Stimulated activated memory B cell treated with anti-CD40 and anti-IgM and Interleukin-4, amounts not matched to agents 10 μg/mL and 1 μg/mL and 100 μg/mL, for 72 hours (primary cell): ENCODE data around the gene TBATA.
"Not testable (repeated sequence)": the region's sequence is repeated elsewhere in the genome, so short reads cannot be mapped to it uniquely, and the experiment has no call there.

Experiments
- ATAC-seq: fragments of 150-1000 bp; cut with Tn5 transposase; 2 replicates; pipeline ENCODE4 v1.10.0; 2021
- H3K27ac Mint-ChIP-seq: one replicate; pipeline ENCODE4 v1.8.0; 2022; ENCODE audit warnings: mild to moderate bottlenecking, mixed read lengths
- H3K27me3 Mint-ChIP-seq: one replicate; pipeline ENCODE4 v1.8.0; 2022; ENCODE audit warnings: mixed read lengths
- H3K36me3 Mint-ChIP-seq: one replicate; pipeline ENCODE4 v1.8.0; 2022; ENCODE audit warnings: mixed read lengths
- H3K4me1 Mint-ChIP-seq: one replicate; pipeline ENCODE4 v1.8.0; 2022; ENCODE audit warnings: mixed read lengths
- H3K4me3 Mint-ChIP-seq: one replicate; pipeline ENCODE4 v1.8.0; 2022; ENCODE audit warnings: mild to moderate bottlenecking, moderate library complexity, mixed read lengths
- H3K9me3 Mint-ChIP-seq: one replicate; pipeline ENCODE4 v1.8.0; 2022; ENCODE audit warnings: mixed read lengths

Gene TBATA

GRCh38 chr10:70777063-70777875 lies 7.9 kb downstream of the TBATA start:
- Mint-ChIP-seq H3K36me3 (no peaks in the 10 kb centered on the region), H3K27me3 (peaks cover 9% of the 10 kb centered on the region), H3K27ac (no peak overlapping the region), H3K4me3 (no peak overlapping the region), H3K4me1 (no peaks in the 10 kb centered on the region), H3K9me3 (no peaks in the 10 kb centered on the region)
- ATAC-seq: no peak

- Mint-ChIP-seq H3K4me1 (no peaks in the 10 kb centered on the region), H3K4me3 (no peak overlapping the region), H3K36me3 (no peaks in the 10 kb centered on the region), H3K9me3 (no peaks in the 10 kb centered on the region), H3K27me3 (peaks cover 9% of the 10 kb centered on the region), H3K27ac (no peak overlapping the region)
- ATAC-seq: no peak
Observed at GRCh38 chr10:70776455-70777005, 8.6 kb downstream of the TBATA start.

GRCh38 chr10:70775679-70776454 lies 9.3 kb downstream of the TBATA start:
- Mint-ChIP-seq H3K9me3 (no peaks in the 10 kb centered on the region), H3K4me3 (no peak overlapping the region), H3K27me3 (peaks cover 9% of the 10 kb centered on the region)

DNA sequence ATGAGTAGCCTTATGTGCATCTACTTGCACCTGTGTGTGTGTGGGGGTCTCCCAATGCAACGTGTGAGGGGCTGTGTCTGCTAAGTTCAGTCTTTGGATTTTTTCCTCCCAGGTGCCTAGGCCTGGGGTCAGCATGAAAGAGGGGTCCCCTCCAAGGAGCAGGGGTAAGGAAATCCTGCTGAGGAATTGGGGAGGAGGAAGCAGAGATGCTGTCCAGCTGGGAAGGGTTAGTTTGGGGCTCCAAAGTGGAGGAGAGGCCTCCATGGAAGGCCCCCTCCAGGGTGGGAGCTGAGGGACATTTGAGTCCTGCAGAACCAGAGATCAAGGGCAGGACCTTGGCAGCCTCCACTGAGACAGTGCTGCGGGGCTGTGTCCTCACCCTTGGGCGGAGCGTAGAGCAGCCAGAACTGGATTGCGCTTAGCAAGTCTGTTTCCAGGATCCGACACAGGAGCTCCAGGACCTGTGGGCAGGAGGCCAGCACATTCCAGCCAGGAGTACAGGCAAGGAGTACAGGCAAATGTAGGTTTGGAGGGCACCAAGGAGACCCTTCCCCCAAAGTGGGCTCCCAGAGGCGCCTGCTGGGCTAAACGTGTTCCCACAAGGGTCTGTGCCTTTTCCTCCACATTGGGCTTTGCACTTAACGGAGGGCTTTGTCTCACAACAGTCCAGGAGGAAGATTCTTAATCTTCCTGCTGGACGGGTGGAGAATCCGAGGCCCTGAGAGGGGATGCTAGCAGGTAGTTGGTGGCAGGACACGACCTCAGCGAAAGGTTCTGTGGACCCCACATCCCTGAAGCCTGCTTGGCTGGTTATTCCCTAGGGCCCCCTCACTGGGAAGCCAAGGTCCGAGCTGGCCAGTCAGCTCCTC lies 10.1 kb downstream of the TBATA start:
- no peaks in the 10 kb centered on the region for H3K36me3 Mint-ChIP-seq
- H3K4me1 Mint-ChIP-seq: no peaks in the 10 kb centered on the region
- H3K9me3 Mint-ChIP-seq: no peaks in the 10 kb centered on the region
- ATAC-seq: no peak
- no peak overlapping the region for H3K4me3 Mint-ChIP-seq
- H3K27me3 Mint-ChIP-seq: peaks cover 9% of the 10 kb centered on the region
- no peak overlapping the region for H3K27ac Mint-ChIP-seq

More at GRCh38 chr10:70775679-70776454, 9.3 kb downstream of the TBATA start:
- no peaks in the 10 kb centered on the region for H3K4me1 Mint-ChIP-seq
- no peaks in the 10 kb centered on the region for H3K36me3 Mint-ChIP-seq
- ATAC-seq: no peak
- H3K27ac Mint-ChIP-seq: no peak overlapping the region

GRCh38 chr10:70773965-70774809 lies 11.0 kb downstream of the TBATA start:
- no peaks in the 10 kb centered on the region for H3K36me3 Mint-ChIP-seq
- no peak overlapping the region for H3K27ac Mint-ChIP-seq
- peaks cover 9% of the 10 kb centered on the region for H3K27me3 Mint-ChIP-seq
- ATAC-seq: no peak
- H3K4me1 Mint-ChIP-seq: no peaks in the 10 kb centered on the region
- no peaks in the 10 kb centered on the region for H3K9me3 Mint-ChIP-seq
- no peak overlapping the region for H3K4me3 Mint-ChIP-seq

DNA sequence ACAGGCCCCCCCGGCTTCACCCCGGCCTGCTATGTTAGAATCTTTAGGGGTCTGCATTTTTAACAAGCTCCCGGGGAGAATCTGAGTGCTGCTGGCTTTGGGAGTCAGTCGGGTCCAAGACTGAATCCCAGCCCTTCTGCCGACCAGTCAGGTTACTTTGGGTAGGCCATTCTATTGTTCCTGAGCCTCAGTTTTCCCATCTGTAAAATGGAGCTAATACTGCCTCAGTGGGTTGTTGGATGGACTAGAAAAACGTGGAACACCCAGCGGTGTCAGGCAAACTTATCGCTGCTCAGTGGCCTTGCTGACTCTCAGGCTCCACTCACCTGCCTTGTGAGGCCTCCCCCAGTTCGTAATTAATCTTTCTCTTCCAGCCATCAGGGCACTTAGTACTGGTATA lies 11.7 kb downstream of the TBATA start:
- ATAC-seq: no peak
- Mint-ChIP-seq H3K36me3 (no peaks in the 10 kb centered on the region), H3K27me3 (peaks cover 9% of the 10 kb centered on the region), H3K27ac (no peak overlapping the region), H3K4me3 (no peak overlapping the region), H3K4me1 (no peaks in the 10 kb centered on the region), H3K9me3 (no peaks in the 10 kb centered on the region)

DNA sequence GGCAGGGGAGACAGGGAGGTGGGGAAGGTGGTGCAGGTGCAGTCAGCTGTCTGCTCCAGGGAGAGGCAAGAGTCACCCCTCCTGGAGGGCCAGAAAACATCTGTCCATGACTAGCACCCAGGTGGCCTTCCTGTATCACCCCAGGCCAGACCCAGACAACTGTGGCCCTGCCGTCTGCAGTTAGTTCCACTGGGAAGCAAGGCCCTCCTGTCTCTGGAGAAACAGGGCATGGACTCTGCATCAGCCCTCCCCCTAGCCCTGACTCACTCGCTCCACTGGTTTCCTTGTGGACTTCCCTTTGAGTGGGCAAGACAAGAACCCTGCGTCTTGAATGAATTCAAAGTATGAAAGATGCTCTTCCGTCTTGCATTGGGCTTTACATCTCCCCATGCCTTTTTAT lies 12.6 kb downstream of the TBATA start:
- no peak for ATAC-seq
- H3K27ac Mint-ChIP-seq: no peak overlapping the region
- no peaks in the 10 kb centered on the region for H3K36me3 Mint-ChIP-seq
- H3K27me3 Mint-ChIP-seq: peaks cover 13% of the 10 kb centered on the region
- no peaks in the 10 kb centered on the region for H3K4me1 Mint-ChIP-seq
- no peak overlapping the region for H3K4me3 Mint-ChIP-seq
- H3K9me3 Mint-ChIP-seq: no peaks in the 10 kb centered on the region

DNA sequence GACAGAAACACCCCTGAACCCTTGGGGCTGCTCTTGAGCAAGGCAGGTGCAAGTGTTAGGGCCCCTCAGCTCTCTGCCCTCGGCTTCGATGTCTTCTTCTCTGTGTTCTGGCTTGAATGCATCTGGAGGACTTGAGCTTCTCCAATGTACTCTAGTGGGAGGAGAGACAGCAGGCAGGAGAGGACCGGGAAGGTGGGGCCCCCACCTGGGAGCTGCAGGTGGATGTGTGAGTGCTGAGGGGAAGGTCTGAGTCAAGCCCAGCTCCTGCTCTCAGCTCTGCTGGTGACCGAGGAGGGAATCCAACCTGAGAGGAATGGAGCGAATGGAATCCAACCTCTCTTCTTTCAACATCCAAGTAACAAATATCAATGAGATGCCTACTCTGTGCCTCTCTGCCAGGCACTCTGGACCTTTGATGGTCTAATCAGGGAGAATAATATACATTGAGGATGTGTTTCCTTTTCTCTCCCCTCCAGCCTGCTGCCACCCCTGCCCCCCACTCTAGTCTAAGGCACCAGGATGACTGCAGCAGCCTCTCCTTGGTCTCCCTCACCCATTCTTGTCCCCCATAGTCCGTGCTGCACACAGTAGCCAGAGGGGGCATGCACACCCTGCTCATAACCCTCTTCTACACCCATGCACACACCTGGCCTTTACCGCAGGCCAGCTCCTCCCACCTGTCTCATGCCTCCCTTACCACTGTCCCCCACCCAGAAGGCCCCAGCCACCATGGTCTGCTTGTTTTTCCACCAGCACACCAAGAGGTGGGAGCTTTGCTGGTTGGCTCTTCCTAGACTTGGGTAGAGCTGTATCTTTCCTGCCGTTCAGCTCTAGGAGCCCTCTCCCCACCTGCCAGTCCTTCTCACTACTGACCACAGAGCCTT lies 13.6 kb downstream of the TBATA start:
- ATAC-seq: peak; percentile 14
- no peak overlapping the region for H3K4me3 Mint-ChIP-seq
- no peaks in the 10 kb centered on the region for H3K4me1 Mint-ChIP-seq
- H3K27me3 Mint-ChIP-seq: peaks cover 23% of the 10 kb centered on the region
- H3K9me3 Mint-ChIP-seq: peaks cover 5% of the 10 kb centered on the region
- H3K36me3 Mint-ChIP-seq: no peaks in the 10 kb centered on the region
- no peak overlapping the region for H3K27ac Mint-ChIP-seq

DNA sequence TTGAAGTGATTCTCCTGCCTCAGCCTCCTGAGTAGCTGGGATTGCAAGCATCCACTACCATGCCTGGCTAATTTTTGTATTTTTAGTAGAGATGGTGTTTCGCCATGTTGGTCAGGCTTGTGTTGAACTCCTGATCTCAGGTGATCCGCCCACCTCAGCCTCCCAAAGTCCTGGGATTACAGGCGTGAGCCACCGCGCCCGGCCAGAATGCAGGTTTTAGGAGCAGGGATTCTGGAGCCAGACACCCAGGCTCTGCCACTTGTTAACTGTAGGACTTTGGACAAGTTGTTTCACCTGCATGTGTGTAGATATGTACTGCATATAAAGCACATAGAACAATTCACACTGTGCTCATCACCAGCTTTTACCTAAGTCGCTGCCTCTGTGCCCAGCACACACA lies 14.7 kb downstream of the TBATA start:
- peaks cover 27% of the 10 kb centered on the region for H3K27me3 Mint-ChIP-seq
- not testable (repeated sequence) for H3K4me1 Mint-ChIP-seq, H3K36me3 Mint-ChIP-seq, H3K4me3 Mint-ChIP-seq, H3K9me3 Mint-ChIP-seq, ATAC-seq, H3K27ac Mint-ChIP-seq

- H3K9me3 Mint-ChIP-seq: peaks cover 12% of the 10 kb centered on the region
- ATAC-seq: no peak
- H3K27me3 Mint-ChIP-seq: peaks cover 26% of the 10 kb centered on the region
- no peak overlapping the region for H3K4me3 Mint-ChIP-seq
- no peaks in the 10 kb centered on the region for H3K4me1 Mint-ChIP-seq
- no peak overlapping the region for H3K27ac Mint-ChIP-seq
- H3K36me3 Mint-ChIP-seq: no peaks in the 10 kb centered on the region
Observed at GRCh38 chr10:70770001-70770400, 15.2 kb downstream of the TBATA start.

- no peaks in the 10 kb centered on the region for H3K36me3 Mint-ChIP-seq
- no peak for ATAC-seq
- H3K4me3 Mint-ChIP-seq: no peak overlapping the region
- H3K9me3 Mint-ChIP-seq: peaks cover 12% of the 10 kb centered on the region
- peaks cover 18% of the 10 kb centered on the region for H3K27me3 Mint-ChIP-seq
- H3K27ac Mint-ChIP-seq: no peak overlapping the region
- no peaks in the 10 kb centered on the region for H3K4me1 Mint-ChIP-seq
Observed at GRCh38 chr10:70769121-70769520, 16.1 kb downstream of the TBATA start.

DNA sequence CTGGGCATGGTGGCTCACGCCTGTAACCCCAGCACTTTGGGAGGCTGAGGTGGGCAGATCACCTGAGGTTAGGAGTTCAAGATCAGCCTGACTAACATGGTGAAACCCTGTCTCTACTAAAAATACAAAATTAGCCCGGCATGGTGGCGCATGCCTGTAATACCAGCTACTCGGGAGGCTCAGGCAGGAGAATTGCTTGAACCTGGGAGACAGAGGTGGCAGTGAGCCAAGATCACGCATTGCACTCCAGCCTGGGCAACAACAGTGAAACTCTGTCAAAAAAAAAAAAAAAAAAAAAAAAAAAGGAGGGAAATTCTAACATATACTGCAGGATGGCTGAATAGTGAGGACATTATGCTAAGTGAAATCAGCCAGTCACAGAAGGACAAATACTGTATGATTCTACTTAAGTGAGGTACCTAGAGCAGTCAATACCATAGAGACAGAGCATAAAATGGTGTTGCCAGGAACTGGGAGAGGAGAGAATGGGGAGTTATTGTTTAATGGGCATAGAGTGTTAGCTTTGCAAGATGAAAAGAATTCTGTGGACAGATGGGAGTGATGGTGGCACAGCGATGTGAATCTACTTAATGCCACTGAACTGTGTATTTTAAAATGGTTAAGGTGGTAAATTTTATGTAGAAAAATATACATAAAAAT lies 17.0 kb downstream of the TBATA start:
- H3K4me1 Mint-ChIP-seq, H3K36me3 Mint-ChIP-seq, H3K27ac Mint-ChIP-seq: not testable (repeated sequence)

More for the DNA sequence above, 17.0 kb downstream of the TBATA start:
- H3K9me3 Mint-ChIP-seq: peaks cover 12% of the 10 kb centered on the region
- not testable (repeated sequence) for H3K4me3 Mint-ChIP-seq, ATAC-seq
- H3K27me3 Mint-ChIP-seq: peaks cover 18% of the 10 kb centered on the region
